Kasumi-1 (cell line): ENCODE data around the gene ADAMTS14.

Source experiments
- DNase-seq, 2 experiments: peaks; one replicate each; lab custom pipeline; 2025; lab: John Stamatoyannopoulos, UW

Gene ADAMTS14

DNA sequence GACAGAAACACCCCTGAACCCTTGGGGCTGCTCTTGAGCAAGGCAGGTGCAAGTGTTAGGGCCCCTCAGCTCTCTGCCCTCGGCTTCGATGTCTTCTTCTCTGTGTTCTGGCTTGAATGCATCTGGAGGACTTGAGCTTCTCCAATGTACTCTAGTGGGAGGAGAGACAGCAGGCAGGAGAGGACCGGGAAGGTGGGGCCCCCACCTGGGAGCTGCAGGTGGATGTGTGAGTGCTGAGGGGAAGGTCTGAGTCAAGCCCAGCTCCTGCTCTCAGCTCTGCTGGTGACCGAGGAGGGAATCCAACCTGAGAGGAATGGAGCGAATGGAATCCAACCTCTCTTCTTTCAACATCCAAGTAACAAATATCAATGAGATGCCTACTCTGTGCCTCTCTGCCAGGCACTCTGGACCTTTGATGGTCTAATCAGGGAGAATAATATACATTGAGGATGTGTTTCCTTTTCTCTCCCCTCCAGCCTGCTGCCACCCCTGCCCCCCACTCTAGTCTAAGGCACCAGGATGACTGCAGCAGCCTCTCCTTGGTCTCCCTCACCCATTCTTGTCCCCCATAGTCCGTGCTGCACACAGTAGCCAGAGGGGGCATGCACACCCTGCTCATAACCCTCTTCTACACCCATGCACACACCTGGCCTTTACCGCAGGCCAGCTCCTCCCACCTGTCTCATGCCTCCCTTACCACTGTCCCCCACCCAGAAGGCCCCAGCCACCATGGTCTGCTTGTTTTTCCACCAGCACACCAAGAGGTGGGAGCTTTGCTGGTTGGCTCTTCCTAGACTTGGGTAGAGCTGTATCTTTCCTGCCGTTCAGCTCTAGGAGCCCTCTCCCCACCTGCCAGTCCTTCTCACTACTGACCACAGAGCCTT, 99.2 kb downstream of the ADAMTS14 start:
- no peak for DNase-seq

DNA sequence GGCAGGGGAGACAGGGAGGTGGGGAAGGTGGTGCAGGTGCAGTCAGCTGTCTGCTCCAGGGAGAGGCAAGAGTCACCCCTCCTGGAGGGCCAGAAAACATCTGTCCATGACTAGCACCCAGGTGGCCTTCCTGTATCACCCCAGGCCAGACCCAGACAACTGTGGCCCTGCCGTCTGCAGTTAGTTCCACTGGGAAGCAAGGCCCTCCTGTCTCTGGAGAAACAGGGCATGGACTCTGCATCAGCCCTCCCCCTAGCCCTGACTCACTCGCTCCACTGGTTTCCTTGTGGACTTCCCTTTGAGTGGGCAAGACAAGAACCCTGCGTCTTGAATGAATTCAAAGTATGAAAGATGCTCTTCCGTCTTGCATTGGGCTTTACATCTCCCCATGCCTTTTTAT, 100.3 kb downstream of the ADAMTS14 start:
- no peak for DNase-seq

DNA sequence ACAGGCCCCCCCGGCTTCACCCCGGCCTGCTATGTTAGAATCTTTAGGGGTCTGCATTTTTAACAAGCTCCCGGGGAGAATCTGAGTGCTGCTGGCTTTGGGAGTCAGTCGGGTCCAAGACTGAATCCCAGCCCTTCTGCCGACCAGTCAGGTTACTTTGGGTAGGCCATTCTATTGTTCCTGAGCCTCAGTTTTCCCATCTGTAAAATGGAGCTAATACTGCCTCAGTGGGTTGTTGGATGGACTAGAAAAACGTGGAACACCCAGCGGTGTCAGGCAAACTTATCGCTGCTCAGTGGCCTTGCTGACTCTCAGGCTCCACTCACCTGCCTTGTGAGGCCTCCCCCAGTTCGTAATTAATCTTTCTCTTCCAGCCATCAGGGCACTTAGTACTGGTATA, 101.2 kb downstream of the ADAMTS14 start:
- no peak for DNase-seq

DNA sequence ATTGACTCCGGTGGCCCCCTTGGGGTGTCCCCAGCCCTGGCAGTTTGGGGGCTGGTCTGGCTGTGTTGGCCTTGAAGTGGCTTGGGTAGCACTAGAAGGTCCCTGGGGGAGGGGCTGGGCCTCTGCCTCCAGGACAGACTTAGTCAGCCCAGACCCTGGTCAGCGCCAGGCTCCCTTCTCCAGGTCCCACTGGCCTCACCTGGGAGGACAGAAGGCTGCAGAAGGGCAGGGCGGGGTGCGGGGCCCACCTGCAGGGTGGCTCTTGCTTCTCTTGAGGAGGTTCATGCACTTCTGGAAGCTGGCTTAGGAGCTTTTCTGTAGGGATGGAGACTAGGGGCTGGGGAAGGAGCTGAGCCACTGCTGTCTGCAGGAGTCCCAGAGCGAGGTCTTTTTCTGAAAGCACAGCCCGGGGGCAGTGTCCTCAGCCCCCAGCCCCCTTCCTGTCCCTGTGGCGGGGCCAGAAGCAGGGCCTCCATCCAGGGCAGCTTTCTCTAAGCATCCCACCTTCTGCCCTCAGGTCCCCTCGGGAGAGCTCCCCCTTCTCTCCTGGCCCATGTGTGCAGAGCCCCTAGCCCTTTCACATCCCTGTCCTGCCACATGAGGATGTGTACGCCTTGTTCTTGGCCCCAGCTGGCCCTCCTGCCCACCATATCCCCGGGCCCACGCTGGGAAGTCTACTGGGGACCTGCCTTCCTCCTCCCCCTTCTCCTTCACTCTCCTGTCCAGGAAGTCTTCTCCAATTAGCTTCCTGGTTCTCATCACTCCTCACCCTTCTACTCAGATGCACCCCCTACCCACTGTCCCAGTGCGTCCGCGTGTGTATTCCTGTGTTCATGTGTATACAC, 101.9 kb downstream of the ADAMTS14 start:
- DNase-seq, result no peak

DNA sequence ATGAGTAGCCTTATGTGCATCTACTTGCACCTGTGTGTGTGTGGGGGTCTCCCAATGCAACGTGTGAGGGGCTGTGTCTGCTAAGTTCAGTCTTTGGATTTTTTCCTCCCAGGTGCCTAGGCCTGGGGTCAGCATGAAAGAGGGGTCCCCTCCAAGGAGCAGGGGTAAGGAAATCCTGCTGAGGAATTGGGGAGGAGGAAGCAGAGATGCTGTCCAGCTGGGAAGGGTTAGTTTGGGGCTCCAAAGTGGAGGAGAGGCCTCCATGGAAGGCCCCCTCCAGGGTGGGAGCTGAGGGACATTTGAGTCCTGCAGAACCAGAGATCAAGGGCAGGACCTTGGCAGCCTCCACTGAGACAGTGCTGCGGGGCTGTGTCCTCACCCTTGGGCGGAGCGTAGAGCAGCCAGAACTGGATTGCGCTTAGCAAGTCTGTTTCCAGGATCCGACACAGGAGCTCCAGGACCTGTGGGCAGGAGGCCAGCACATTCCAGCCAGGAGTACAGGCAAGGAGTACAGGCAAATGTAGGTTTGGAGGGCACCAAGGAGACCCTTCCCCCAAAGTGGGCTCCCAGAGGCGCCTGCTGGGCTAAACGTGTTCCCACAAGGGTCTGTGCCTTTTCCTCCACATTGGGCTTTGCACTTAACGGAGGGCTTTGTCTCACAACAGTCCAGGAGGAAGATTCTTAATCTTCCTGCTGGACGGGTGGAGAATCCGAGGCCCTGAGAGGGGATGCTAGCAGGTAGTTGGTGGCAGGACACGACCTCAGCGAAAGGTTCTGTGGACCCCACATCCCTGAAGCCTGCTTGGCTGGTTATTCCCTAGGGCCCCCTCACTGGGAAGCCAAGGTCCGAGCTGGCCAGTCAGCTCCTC, 102.7 kb downstream of the ADAMTS14 start:
- no peak for DNase-seq

DNA sequence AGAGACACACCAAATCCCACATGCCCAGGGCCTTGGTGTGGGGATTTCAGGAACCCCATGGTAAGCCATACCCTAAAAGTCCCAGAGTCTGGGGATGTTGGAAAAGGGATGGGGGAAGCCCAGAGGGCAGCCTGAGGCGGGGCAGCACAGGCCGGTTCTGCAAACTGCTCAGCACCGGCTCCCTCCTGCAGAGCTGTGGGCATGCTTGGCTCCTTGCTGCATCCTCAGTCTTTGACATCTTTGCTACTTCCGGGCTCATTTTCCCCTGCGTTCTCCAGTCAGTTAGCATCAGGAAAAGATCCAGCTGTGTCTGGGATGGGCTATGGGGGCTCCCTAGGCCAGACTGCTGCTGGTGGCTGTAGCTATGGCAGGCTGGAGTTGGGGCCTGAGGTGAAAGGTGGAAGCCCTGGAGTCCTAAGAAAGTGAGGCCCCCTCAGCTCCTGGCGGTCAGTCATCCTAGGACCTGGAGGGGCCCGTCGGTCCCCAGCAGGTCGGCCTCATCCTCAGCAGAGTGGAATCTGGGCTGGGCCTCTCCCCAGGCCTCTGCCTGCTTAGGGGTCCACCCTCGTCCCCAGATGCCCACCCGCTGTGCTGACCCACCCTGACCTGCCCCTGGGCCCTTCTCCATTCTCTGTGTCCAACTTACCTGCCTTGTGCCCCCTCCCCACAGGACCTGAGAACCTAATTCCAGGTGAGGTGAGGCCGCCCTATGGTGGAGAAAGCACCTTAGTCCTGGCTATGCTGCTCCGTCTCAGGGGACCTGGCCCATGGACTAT, 103.6 kb downstream of the ADAMTS14 start:
- DNase-seq, result no peak

DNA sequence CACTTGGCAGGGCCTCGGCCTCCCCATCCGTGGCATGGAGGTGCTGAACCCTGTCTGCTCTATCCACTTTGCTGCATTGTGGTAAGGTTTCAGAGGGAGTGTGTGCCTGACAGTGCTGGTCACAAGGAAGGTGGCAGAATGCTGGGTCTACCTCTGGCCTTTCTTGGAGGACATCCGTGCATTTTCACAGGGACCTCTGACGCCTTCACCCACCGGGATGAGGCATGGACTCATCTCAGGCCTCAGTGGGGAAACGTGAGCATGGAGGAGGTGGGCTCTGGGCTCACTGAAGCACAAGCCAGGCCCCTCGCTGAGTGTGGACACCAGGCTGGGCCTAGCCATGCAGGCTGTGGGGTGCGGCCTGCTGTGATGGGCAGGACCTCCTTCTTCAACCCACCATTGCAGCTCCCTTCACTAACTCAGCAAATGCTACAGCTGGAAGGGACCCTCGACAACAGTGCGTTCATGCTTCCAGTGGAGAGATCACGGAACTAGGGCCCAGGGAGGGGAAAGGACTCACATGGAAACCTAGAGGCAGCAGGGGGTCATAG, 104.2 kb downstream of the ADAMTS14 start:
- DNase-seq, result no peak

DNA sequence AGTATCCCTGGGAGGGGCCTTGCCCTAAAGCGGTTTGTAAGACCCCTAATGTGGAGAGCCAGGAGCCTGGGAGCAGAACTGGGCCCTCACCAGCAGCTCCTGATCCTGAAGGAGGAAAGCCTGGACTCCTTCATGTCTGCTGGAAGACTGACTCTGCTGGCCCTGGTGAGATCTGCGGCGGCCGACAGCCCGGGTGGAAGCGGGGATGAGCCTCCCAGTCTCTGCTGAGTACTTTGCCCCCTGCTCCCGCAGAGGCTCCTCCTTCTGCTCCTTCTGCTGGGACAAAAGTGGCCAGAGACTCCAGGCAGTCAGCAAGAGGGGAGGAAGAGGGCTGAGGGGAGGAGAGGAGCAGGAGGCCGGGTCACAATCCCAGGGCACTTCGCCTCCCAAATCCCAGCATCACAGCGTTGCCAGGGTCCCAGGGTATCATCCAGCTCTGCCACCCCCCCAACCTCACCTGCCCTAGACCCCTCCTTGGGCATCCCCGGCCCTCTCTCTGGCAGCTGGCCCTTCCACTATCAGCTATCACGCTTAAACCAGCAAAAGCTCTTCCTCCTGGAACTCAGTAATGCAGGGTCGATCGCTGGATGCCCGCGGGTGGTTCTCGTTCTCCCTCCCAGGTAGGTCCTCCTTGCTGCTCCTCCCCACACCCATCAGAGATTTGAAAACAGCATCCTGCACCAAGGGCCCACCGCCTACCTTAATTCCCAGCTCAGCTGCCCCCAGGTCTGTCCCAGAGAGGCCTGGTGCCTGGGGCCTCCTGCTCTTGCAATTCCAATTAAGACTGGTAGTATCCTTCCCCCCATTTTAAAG, 105.0 kb downstream of the ADAMTS14 start:
- no peak for DNase-seq

DNA sequence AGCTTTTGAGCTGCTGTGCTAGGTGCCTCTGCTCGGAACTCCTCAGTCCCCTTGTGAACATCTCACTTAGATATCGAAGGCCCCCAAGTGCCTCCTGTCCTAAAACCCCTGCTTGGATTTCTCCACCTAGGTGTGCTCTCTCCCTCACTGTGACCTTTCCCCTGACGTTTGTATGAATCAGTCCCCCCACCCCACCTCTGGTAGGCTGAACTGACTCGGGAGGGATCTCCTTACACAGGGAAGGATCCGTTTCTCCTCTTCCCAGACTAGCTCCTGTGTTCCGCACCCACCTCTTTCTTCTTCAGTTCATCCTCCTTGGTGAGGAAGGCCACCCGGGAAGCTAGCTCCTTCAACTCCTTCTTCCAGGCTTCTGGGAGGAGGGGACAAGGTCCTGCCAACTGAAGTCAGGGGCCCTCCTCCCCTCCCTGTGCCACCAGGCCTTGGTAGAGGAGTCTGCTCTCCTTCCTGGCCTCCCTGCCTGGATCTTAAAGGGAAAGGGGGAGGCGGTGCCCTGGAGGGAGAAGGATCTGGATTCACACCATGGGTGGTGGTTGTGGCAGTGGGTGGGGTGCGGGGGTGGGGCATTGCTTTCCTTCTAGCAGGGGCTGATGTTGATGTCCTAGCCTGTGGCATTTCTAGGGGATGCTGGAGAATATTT, 106.1 kb downstream of the ADAMTS14 start:
- no peak for DNase-seq

DNA sequence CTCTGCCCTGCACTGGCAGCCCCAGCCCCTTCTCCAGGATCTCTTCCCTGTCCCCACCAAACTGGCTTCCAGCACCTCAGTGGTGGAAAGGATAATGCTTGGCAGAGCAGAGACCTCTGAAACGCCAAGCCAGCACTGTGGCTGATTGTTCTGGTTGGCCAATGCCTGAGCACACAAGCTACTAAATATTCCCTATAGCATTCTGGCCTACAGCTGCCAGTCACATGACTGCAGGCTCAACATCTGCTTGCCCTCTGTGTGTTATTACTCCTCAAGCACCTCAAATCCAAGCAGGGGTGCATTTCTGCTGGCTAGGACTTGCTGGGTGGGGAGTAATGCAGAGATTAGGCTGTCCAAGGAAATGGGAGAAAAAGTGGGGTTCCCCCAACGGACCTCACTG, 106.8 kb downstream of the ADAMTS14 start:
- no peak for DNase-seq

DNA sequence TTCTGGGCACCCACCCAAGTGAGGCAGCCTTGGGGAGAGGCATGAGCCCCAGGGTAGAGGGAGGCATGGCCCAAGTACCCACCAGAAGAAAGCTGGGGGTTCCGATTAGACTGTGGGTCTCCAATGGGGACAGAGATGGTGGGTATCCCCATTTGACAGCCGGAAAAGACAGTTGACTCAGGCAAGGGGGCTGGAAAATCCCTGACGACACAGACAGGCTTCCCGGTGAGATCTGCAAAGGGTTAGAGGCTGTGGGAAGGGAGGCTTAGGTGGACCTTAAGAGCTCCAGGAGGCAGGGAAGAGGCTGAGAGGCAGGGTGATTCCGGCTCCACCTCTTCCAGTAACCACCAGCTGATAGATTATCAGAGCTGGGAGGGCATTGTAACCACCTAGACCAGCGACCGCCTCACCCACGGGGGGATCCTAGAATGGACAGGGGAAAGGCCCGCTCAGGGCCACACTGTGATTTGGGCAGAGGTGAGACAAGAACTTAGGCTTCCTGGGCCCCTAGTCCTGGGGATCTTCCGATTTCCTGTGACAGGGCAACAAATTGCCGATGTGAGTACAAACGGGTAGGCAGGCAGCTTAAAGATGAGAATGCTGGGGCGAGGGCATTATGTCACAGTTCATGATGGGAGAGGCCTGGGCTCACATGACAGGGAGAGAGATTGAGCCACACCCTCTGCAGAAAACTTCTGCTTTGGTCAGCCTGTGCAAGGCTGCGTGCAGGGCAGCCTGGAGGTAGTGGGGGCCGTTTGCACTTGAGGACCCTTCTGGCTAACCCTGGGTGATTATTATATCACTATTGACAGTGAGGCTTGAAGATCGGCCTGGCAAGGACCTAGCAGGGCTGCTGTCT, 107.4 kb downstream of the ADAMTS14 start:
- DNase-seq, result no peak

DNA sequence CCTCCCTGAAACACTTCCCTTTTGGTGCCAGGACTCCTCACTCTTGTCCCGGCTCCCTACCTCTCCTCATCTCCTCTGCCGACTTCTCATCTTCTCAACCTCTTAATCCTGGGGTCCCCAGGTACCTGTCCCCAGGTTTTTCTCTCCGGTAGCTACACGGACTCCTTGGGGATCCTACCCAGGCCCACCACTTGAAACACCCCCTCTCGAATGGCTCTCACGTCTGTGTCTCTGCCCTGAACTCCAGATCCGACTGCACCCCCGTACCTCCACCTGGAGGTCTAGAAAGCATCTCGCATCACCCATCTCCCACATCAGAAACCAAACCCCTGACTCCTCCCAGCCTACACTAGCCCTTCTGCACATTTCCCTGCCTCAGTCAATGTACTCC, 108.1 kb downstream of the ADAMTS14 start:
- DNase-seq, result no peak

DNA sequence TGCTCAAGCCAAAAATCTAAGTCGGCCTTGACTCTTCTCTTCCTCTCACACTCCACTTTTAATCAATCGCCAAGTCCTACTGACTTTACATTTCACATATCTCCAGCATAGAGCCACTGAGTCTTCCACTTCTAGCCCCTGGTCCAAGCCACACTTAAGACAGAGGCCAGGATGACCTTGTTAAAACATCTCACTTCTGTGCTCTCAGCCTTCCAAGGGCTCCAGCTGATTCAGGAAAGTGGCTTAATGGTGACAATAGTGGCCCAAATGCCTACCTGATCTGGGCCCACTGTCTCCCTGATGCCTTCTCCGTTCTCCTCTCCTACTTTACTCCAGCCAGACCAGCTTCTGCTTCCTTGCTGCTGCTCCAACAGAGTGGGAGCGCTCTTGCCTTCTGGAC, 108.5 kb downstream of the ADAMTS14 start:
- DNase-seq, result no peak

DNA sequence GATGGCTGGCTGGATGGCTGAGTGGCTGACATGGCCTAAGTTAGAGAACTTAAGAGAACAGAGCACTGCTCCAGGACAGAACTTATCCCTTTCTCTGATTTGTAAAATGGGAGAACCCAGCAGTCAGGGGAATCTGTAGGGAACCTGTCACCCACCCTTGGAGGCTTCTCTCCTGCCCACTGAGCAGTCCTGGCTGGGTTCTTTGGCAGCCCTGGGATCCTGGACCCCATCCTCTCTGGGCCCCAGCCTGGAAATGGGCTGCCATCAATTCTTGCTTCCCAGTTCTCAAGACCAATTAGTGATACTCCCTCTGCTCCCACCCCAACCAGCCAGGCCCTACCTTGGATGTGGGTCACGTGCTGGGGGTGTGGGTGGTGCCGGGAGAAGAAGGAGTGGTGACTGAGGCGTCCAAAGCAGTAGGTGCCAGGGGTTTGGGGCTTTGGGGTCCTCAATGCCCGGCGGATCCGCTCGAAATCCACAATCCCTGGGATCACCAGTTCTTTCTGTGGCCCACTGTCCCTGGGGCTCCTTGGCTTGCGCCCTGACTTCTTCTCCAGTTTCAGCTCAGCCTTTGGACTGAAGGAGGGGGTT, 109.2 kb downstream of the ADAMTS14 start:
- no peak for DNase-seq

DNA sequence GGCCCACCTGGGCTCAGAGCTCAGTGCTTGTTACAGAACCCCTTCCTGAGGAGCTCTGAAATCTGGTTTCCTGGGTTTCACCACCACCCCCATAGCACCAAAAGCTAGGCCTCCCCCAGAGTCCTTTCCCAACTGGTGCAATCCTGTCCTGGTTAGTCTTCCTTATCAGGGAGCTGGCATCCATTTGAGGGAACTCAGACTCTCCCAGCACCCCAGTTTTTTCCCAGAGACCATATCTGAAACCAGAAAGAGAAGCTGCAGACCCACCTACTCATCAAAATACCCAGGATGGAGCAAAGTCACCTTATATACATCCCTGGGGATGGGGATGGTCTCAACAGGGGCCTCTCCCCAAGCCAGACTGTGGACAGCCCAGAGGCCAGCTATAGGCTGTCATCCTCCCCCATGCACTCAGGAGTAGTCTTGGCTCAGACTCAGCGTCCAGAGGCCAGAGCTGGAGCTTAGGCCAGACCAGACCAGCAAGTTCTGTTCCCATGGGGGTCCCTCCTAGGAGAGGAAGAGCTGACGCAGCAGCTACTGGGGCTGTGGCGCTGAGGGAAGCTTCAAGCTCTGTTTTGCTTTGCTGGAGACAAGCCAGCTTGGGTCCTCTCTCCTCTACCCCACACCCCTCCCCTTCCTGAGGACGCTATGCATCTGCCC, 109.9 kb downstream of the ADAMTS14 start:
- no peak for DNase-seq

DNA sequence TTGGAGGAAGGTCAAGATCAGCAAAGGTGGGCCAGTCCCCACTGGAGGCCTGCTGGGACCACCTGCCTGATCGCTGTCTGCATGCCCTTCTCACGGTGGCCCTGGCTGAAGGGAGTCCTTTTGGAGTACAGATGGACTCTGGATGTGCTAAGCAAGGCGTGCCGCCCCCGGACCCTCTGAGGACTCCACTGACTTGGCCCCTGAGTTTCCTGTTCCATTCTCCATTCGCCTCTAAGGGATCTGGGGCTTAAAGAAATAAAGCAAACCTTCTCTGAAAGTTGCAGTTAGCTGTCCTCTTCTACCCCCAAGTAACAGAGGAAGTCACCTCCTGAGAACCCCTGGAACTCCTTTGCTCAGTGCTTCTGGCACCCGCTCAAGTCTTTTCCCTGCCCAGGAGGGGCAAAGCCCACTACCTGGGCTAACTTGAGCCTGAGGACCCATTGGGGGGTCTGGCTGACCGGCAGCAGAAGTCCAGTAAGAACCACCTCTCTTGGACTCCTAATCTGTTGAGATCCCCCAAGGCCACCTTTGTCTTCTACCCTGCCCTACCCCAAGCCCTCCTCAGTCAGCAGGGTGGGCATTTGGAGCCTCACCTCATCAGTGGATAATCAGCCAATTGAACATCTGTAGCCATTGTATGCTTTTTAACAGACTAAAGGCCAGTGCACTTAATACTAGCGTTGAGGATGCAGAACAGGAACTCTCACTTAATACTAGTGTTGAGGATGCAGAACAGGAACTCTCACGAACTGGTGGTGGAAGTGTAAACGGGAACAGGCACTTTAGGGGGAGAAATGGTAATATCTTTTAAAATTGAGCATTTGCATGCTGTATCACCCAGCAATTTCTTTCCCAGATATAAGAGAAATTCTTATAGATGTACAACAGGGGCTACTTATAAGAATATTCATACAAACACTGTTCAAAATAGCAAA, 110.7 kb downstream of the ADAMTS14 start:
- DNase-seq, result peak in 1 of 2 experiments; percentile 18

DNA sequence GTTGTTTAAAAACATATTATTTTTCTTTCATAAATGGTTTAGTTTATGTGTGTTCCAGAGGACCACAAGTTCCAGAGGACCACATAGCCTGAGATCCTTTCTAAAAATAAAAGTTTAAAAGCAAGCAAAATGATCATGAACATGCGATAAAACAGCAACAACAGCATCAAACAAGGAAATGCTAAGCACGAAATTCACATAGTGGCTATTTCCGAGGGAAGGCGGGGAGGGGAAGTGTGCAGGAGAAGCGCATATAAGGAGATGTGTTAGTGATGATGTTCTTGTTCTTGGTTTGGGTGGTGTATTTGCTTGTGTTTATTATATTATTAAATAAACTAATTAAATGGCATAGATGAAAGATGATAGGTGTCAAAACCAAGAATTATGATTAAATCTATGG, 111.7 kb downstream of the ADAMTS14 start:
- DNase-seq, result no peak
